ENCODE measurements around the gene EPHB2.

Gene EPHB2

GRCh38 chr1:22696610-22697009 is 14.0 kb upstream of the EPHB2 start:
- TF ChIP-seq CREB1 (IDR thresholded peaks at IDR 0.05; ENCODE audit: low read depth), result no peak

GRCh38 chr1:22697980-22698379 is 12.7 kb upstream of the EPHB2 start:
- no peak for TF ChIP-seq TCF12 (IDR thresholded peaks at IDR 0.05; ENCODE audit: low read depth)
- no peak for TF ChIP-seq TEAD4 (IDR thresholded peaks at IDR 0.05)

GRCh38 chr1:22699681-22700520 is 10.7 kb upstream of the EPHB2 start:
- no peak for TF ChIP-seq TCF12 (IDR thresholded peaks at IDR 0.05; ENCODE audit: low read depth)
- no peak for TF ChIP-seq TAF1 (IDR thresholded peaks at IDR 0.05; ENCODE audit: low read depth)
- TF ChIP-seq REST (IDR thresholded peaks at IDR 0.05; ENCODE audit: low read depth), result no peak
- TF ChIP-seq YY1 (IDR thresholded peaks at IDR 0.05; ENCODE audit: low read depth), result no peak
- TF ChIP-seq CREB1 (IDR thresholded peaks at IDR 0.05; ENCODE audit: low read depth), result no peak
- TF ChIP-seq NFIC (IDR thresholded peaks at IDR 0.05), result no peak
- TF ChIP-seq, protein P1, sequence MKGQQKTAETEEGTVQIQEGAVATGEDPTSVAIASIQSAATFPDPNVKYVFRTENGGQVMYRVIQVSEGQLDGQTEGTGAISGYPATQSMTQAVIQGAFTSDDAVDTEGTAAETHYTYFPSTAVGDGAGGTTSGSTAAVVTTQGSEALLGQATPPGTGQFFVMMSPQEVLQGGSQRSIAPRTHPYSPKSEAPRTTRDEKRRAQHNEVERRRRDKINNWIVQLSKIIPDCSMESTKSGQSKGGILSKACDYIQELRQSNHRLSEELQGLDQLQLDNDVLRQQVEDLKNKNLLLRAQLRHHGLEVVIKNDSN (IDR thresholded peaks at IDR 0.05), result no peak
- TF ChIP-seq TEAD4 (IDR thresholded peaks at IDR 0.05), result no peak
- no peak for TF ChIP-seq EGR1 (IDR thresholded peaks at IDR 0.05)
- TF ChIP-seq EP300 (IDR thresholded peaks at IDR 0.05; ENCODE audit: borderline replicate concordance), result no peak
- TF ChIP-seq ZBTB7A (IDR thresholded peaks at IDR 0.05; ENCODE audit: low read depth), result no peak
- no peak for TF ChIP-seq CEBPB (IDR thresholded peaks at IDR 0.05)
- TF ChIP-seq MAX (IDR thresholded peaks at IDR 0.05), result no peak

DNA sequence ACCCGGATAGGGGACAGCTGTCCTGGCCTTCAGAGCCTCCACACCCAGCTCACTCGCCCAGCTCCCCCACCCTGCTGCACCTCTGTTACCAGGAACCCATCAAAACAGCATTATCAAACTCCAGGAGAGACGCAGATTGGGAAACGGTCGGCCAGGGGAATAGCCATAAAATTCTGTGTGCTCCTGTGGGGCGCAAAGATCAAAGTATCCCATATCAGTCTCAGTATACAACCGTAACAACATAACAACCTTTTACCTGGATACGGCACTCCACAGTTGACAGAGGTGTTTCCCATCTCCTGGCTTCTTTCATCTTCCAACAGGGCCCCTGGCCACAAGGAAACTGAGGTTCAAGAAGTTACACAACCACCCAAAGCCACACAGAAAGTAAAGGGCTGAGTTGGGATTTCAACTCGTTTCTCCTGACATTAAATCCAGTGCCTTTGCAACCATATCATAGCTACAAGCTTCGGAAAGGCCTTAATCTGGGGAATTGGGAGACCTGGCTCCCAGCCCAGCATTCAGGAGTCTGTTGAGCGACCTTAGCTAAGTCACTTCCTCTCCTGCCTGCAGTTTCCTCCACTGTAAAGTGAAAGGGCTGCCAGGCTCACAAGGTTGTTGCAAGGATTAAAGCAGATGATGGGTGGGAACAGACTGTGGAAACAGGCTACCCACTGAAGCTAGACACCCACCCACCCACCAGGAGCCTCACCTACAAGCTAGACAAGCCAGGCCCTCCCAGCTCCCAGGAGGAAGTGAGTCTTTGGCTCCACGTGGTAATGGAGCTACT is 8.1 kb upstream of the EPHB2 start:
- TF ChIP-seq CREB1 (IDR thresholded peaks at IDR 0.05; ENCODE audit: low read depth), result no peak
- TF ChIP-seq, protein P1 (IDR thresholded peaks at IDR 0.05), result no peak

- TF ChIP-seq ZBTB7A (IDR thresholded peaks at IDR 0.05; ENCODE audit: low read depth) (no peak), RAD21 (IDR thresholded peaks at IDR 0.05; ENCODE audit: low read depth) (peak; percentile 92), TEAD4 (IDR thresholded peaks at IDR 0.05) (no peak), FOXM1 (IDR thresholded peaks at IDR 0.05; ENCODE audit: borderline replicate concordance, low read depth) (peak; percentile 22; the same call in 1 of the 2 replicates), YY1 (IDR thresholded peaks at IDR 0.05; ENCODE audit: low read depth) (no peak), TAF1 (IDR thresholded peaks at IDR 0.05; ENCODE audit: low read depth) (no peak), EP300 (IDR thresholded peaks at IDR 0.05; ENCODE audit: borderline replicate concordance) (no peak), NFIC (IDR thresholded peaks at IDR 0.05) (no peak), EGR1 (IDR thresholded peaks at IDR 0.05) (no peak), REST (IDR thresholded peaks at IDR 0.05; ENCODE audit: low read depth) (no peak), MAX (IDR thresholded peaks at IDR 0.05) (no peak)
- TF ChIP-seq, protein P1 (IDR thresholded peaks at IDR 0.05), result no peak
Measured at GRCh38 chr1:22704440-22705067, 6.1 kb upstream of the EPHB2 start.

Data from Ishikawa (cell line).